ENCODE data around the gene PSMA5.

GRCh38 chr1:109433322-109433721, 7.1 kb upstream of the PSMA5 start:
- TF ChIP-seq CTCF (tag by site-specific recombination; IDR thresholded peaks at IDR 0.05) (no peak), ZBTB10 (tag by site-specific recombination; IDR thresholded peaks at IDR 0.05) (no peak), ZBTB7A (tag by site-specific recombination; IDR thresholded peaks at IDR 0.05; ENCODE audit: low read depth) (no peak), ZNF274 (IDR thresholded peaks at IDR 0.05; ENCODE audit: low read length) (no peak), ZNF274 (tag by site-specific recombination; IDR thresholded peaks at IDR 0.05; ENCODE audit: borderline replicate concordance) (no peak), ZNF501 (tag by site-specific recombination; IDR thresholded peaks at IDR 0.05) (no peak), KLF16 (tag by site-specific recombination; IDR thresholded peaks at IDR 0.05) (no peak), PRDM2 (tag by site-specific recombination; IDR thresholded peaks at IDR 0.05; ENCODE audit: borderline replicate concordance) (no peak), BCL11A (tag by site-specific recombination; IDR thresholded peaks at IDR 0.05; ENCODE audit: low read depth) (no peak), ZNF324 (tag by site-specific recombination; IDR thresholded peaks at IDR 0.05) (no peak), ZNF558 (tag by site-specific recombination; IDR thresholded peaks at IDR 0.05) (no peak), OSR2 (tag by site-specific recombination; IDR thresholded peaks at IDR 0.05) (no peak)

All from HEK293 (cell line).